Endometrial microvascular endothelial cells (primary cell): ENCODE measurements around the gene SUMF1. TPM values are rescaled to one million over a fixed set of nuclear protein-coding genes. Genes with fewer than 3 reads are reported as not detected.

Experiments used
- in situ Hi-C: cut with HindIII; loops from 2 replicates; pipeline ENCODE4 v1.10.0; 2017; ENCODE audit warnings: low sequenced_read_pairs, low pct_unique_long_range_greater_than_20kb; ENCODE audit errors: inconsistent ontology term
- total RNA-seq: library from RNA; depleted of rRNA; stranded (reverse); fragments of >200 nt; gene quantifications from one replicate; pipeline ENCODE4 v1.2.3, GENCODE V29; 2015; ENCODE audit errors: inconsistent ontology term

SUMF1 gene
- total RNA-seq, 1 donor from 2014 or later = 56.0 TPM

GRCh38 chr3:4501437-4501836 lies 34.4 kb upstream of the SUMF1 start:
- in situ Hi-C loops = no loop called here

GRCh38 chr3:4498446-4498845 lies 31.4 kb upstream of the SUMF1 start:
- in situ Hi-C loops = no loop called here

GRCh38 chr3:4497843-4498324 lies 30.8 kb upstream of the SUMF1 start:
- in situ Hi-C loops = no loop called here

GRCh38 chr3:4497005-4497692 lies 30.1 kb upstream of the SUMF1 start:
- in situ Hi-C loops = no loop called here

GRCh38 chr3:4496087-4496452 lies 29.0 kb upstream of the SUMF1 start:
- in situ Hi-C loops = no loop called here

- in situ Hi-C loops = no loop called here
Measured at GRCh38 chr3:4495294-4496086, 28.4 kb upstream of the SUMF1 start.

GRCh38 chr3:4494895-4495264 lies 27.8 kb upstream of the SUMF1 start:
- in situ Hi-C loops = no loop called here

- in situ Hi-C loops = no loop called here
Measured at GRCh38 chr3:4493941-4494894, 27.1 kb upstream of the SUMF1 start.

- in situ Hi-C loops = no loop called here
Measured at GRCh38 chr3:4493014-4493940, 26.2 kb upstream of the SUMF1 start, which contains the start of gene ITPR1. Gene ITPR1, plus strand, starts transcription at chr3:4493348. Its CDS starts 23,144 bp downstream, at chr3:4516492.

- in situ Hi-C loops = no loop called here
Measured at GRCh38 chr3:4492208-4493013, 25.3 kb upstream of the SUMF1 start.

- in situ Hi-C loops = no loop called here
Measured at GRCh38 chr3:4491855-4492207, 24.8 kb upstream of the SUMF1 start.

GRCh38 chr3:4478261-4478660 lies 11.2 kb upstream of the SUMF1 start:
- in situ Hi-C loops = no loop called here

GRCh38 chr3:4476496-4476895 lies 9.4 kb upstream of the SUMF1 start:
- in situ Hi-C loops = no loop called here

GRCh38 chr3:4475804-4476203 lies 8.7 kb upstream of the SUMF1 start:
- in situ Hi-C loops = no loop called here

GRCh38 chr3:4474683-4475490 lies 7.8 kb upstream of the SUMF1 start:
- in situ Hi-C loops = no loop called here

- in situ Hi-C loops = no loop called here
Measured at GRCh38 chr3:4472766-4473165, 5.7 kb upstream of the SUMF1 start.

- in situ Hi-C loops = no loop called here
Measured at GRCh38 chr3:4472312-4472711, 5.2 kb upstream of the SUMF1 start.
